ENCODE measurements around the gene TRIM69. TPM values are rescaled to one million over a fixed set of nuclear protein-coding genes. Genes with fewer than 3 reads are reported as not detected.

Gene TRIM69
- total RNA-seq, 3 donors from 2014 or later, result 45.4 to 58.2 (median 46.4) TPM

- H3K27me3 Mint-ChIP-seq (ENCODE audit: low read depth), result peaks cover 4% of the 10 kb centered on the region
- H3K9me3 Mint-ChIP-seq, result no peaks in the 10 kb centered on the region
- no peak overlapping the region for H3K4me3 Mint-ChIP-seq
- DNase-seq (no peak), ATAC-seq (no peak)
- H3K36me3 Mint-ChIP-seq (ENCODE audit: insufficient read depth), result no peaks in the 10 kb centered on the region
- H3K4me1 Mint-ChIP-seq (ENCODE audit: low read depth), result peaks cover 8% of the 10 kb centered on the region
Measured at GRCh38 chr15:44794072-44794471, 57.7 kb downstream of the TRIM69 start.

- no peak overlapping the region for H3K4me3 Mint-ChIP-seq
- no peaks in the 10 kb centered on the region for H3K36me3 Mint-ChIP-seq (ENCODE audit: insufficient read depth)
- no peaks in the 10 kb centered on the region for H3K4me1 Mint-ChIP-seq (ENCODE audit: low read depth)
- ATAC-seq (no peak), DNase-seq (no peak)
- H3K9me3 Mint-ChIP-seq, result no peaks in the 10 kb centered on the region
- peaks cover 4% of the 10 kb centered on the region for H3K27me3 Mint-ChIP-seq (ENCODE audit: low read depth)
Measured at GRCh38 chr15:44796508-44796907, 60.2 kb downstream of the TRIM69 start.

GRCh38 chr15:44798826-44799225 is 62.5 kb downstream of the TRIM69 start:
- Mint-ChIP-seq H3K27me3 (ENCODE audit: low read depth) (peaks cover 4% of the 10 kb centered on the region), H3K4me1 (ENCODE audit: low read depth) (no peaks in the 10 kb centered on the region), H3K4me3 (no peak overlapping the region), H3K9me3 (no peaks in the 10 kb centered on the region), H3K36me3 (ENCODE audit: insufficient read depth) (no peaks in the 10 kb centered on the region)
- no peak for ATAC-seq
- no peak for DNase-seq

- Mint-ChIP-seq H3K4me1 (ENCODE audit: low read depth) (no peaks in the 10 kb centered on the region), H3K4me3 (no peak overlapping the region), H3K27me3 (ENCODE audit: low read depth) (peaks cover 4% of the 10 kb centered on the region), H3K36me3 (ENCODE audit: insufficient read depth) (no peaks in the 10 kb centered on the region), H3K9me3 (no peaks in the 10 kb centered on the region)
- ATAC-seq, result no peak
- DNase-seq, result no peak
Measured at GRCh38 chr15:44801364-44801763, 65.0 kb downstream of the TRIM69 start.

- H3K4me1 Mint-ChIP-seq (ENCODE audit: low read depth), result no peaks in the 10 kb centered on the region
- DNase-seq (no peak), ATAC-seq (no peak)
- no peaks in the 10 kb centered on the region for H3K36me3 Mint-ChIP-seq (ENCODE audit: insufficient read depth)
- H3K27me3 Mint-ChIP-seq (ENCODE audit: low read depth), result peaks cover 4% of the 10 kb centered on the region
- no peak overlapping the region for H3K4me3 Mint-ChIP-seq
- no peaks in the 10 kb centered on the region for H3K9me3 Mint-ChIP-seq
Measured at GRCh38 chr15:44801797-44802196, 65.5 kb downstream of the TRIM69 start.

GRCh38 chr15:44802336-44802735 is 66.0 kb downstream of the TRIM69 start:
- no peaks in the 10 kb centered on the region for H3K9me3 Mint-ChIP-seq
- H3K4me1 Mint-ChIP-seq (ENCODE audit: low read depth), result no peaks in the 10 kb centered on the region
- H3K4me3 Mint-ChIP-seq, result no peak overlapping the region
- H3K27me3 Mint-ChIP-seq (ENCODE audit: low read depth), result peaks cover 4% of the 10 kb centered on the region
- DNase-seq, result no peak
- no peaks in the 10 kb centered on the region for H3K36me3 Mint-ChIP-seq (ENCODE audit: insufficient read depth)
- no peak for ATAC-seq

- no peak for DNase-seq
- H3K4me3 Mint-ChIP-seq, result no peak overlapping the region
- H3K9me3 Mint-ChIP-seq, result no peaks in the 10 kb centered on the region
- H3K4me1 Mint-ChIP-seq (ENCODE audit: low read depth), result no peaks in the 10 kb centered on the region
- no peaks in the 10 kb centered on the region for H3K36me3 Mint-ChIP-seq (ENCODE audit: insufficient read depth)
- no peak for ATAC-seq
- H3K27me3 Mint-ChIP-seq (ENCODE audit: low read depth), result no peaks in the 10 kb centered on the region
Measured at GRCh38 chr15:44804298-44805046, 68.1 kb downstream of the TRIM69 start.

GRCh38 chr15:44808557-44808956 is 72.2 kb downstream of the TRIM69 start:
- no peaks in the 10 kb centered on the region for H3K4me1 Mint-ChIP-seq (ENCODE audit: low read depth)
- ATAC-seq (no peak), DNase-seq (no peak)
- H3K27me3 Mint-ChIP-seq (ENCODE audit: low read depth), result no peaks in the 10 kb centered on the region
- H3K9me3 Mint-ChIP-seq, result no peaks in the 10 kb centered on the region
- H3K4me3 Mint-ChIP-seq, result no peak overlapping the region
- H3K36me3 Mint-ChIP-seq (ENCODE audit: insufficient read depth), result no peaks in the 10 kb centered on the region

GRCh38 chr15:44810237-44810636 is 73.9 kb downstream of the TRIM69 start:
- no peaks in the 10 kb centered on the region for H3K27me3 Mint-ChIP-seq (ENCODE audit: low read depth)
- no peaks in the 10 kb centered on the region for H3K9me3 Mint-ChIP-seq
- no peak for DNase-seq
- ATAC-seq, result no peak
- H3K4me1 Mint-ChIP-seq (ENCODE audit: low read depth), result no peaks in the 10 kb centered on the region
- H3K36me3 Mint-ChIP-seq (ENCODE audit: insufficient read depth), result no peaks in the 10 kb centered on the region
- H3K4me3 Mint-ChIP-seq, result no peak overlapping the region

GRCh38 chr15:44811337-44811736 is 75.0 kb downstream of the TRIM69 start:
- ATAC-seq, result no peak
- H3K36me3 Mint-ChIP-seq (ENCODE audit: insufficient read depth), result no peaks in the 10 kb centered on the region
- H3K4me3 Mint-ChIP-seq, result no peak overlapping the region
- H3K9me3 Mint-ChIP-seq, result no peaks in the 10 kb centered on the region
- H3K4me1 Mint-ChIP-seq (ENCODE audit: low read depth), result no peaks in the 10 kb centered on the region
- H3K27me3 Mint-ChIP-seq (ENCODE audit: low read depth), result no peaks in the 10 kb centered on the region
- no peak for DNase-seq

GRCh38 chr15:44812029-44812517 is 75.7 kb downstream of the TRIM69 start:
- Mint-ChIP-seq H3K27me3 (ENCODE audit: low read depth) (no peaks in the 10 kb centered on the region), H3K36me3 (ENCODE audit: insufficient read depth) (no peaks in the 10 kb centered on the region), H3K4me1 (ENCODE audit: low read depth) (no peaks in the 10 kb centered on the region), H3K9me3 (no peaks in the 10 kb centered on the region), H3K4me3 (no peak overlapping the region)
- ATAC-seq, result no peak
- no peak for DNase-seq

GRCh38 chr15:44813231-44813630 is 76.9 kb downstream of the TRIM69 start:
- ATAC-seq, result no peak
- Mint-ChIP-seq H3K4me1 (ENCODE audit: low read depth) (no peaks in the 10 kb centered on the region), H3K36me3 (ENCODE audit: insufficient read depth) (no peaks in the 10 kb centered on the region), H3K27me3 (ENCODE audit: low read depth) (no peaks in the 10 kb centered on the region), H3K9me3 (no peaks in the 10 kb centered on the region), H3K4me3 (no peak overlapping the region)
- DNase-seq, result no peak

Other genes with a start within 250 kb of the TRIM69 start
- gene EIF3J, start 199.4 kb upstream of the TRIM69 start, total RNA-seq, result 100 to 1,000 TPM; 197 to 214 (median 201) TPM
- 10 to 100 TPM; 36.9 to 37.3 (median 37.1) TPM for gene SPG11, start 72.9 kb upstream of the TRIM69 start, total RNA-seq
- gene PATL2, start 25.2 kb upstream of the TRIM69 start, total RNA-seq, result 1 to 10 TPM; 3.6 to 5.2 (median 3.9) TPM
- gene B2M, start 25.0 kb upstream of the TRIM69 start, total RNA-seq, result 1,000 to 10,000 TPM; 3,850 to 4,350 (median 4,124) TPM
- gene TERB2, start 220.2 kb downstream of the TRIM69 start, total RNA-seq, result not detected

All from activated T-cell treated with anti-CD3 and anti-CD28 coated beads, Interleukin-2, amount 50 U/mL, for 4 hours (primary cell).